Epithelial cell of esophagus (primary cell): Measurements from ENCODE around the gene TM9SF3.

Experiments used
- DNase-seq: peaks from one replicate; pipeline ENCODE4 v3.0.0; 2010; ENCODE audit warnings: low read depth
- H3K4me3 ChIP-seq: 2 replicates; pipeline ENCODE4 v1.5.1; 2011; ENCODE audit warnings: mild to moderate bottlenecking, low read length, control low read depth
- CTCF ChIP-seq: IDR thresholded peaks from 2 replicates; pipeline ENCODE4 v1.5.1; 2011; ENCODE audit warnings: low read depth, mild to moderate bottlenecking, low read length, control low read depth, inconsistent platforms; ENCODE audit not compliant: insufficient read depth; ENCODE audit errors: missing control alignments

TM9SF3 gene

GRCh38 chr10:96500050-96500449 is 86.8 kb downstream of the TM9SF3 start:
- TF ChIP-seq CTCF, result no peak
- H3K4me3 ChIP-seq, result no peak overlapping the region
- DNase-seq, result no peak

GRCh38 chr10:96497391-96497790 is 89.4 kb downstream of the TM9SF3 start:
- no peak for DNase-seq
- TF ChIP-seq CTCF, result no peak
- no peak overlapping the region for H3K4me3 ChIP-seq

GRCh38 chr10:96496281-96496925 is 90.4 kb downstream of the TM9SF3 start:
- DNase-seq, result peak; percentile 50
- no peak overlapping the region for H3K4me3 ChIP-seq
- TF ChIP-seq CTCF, result no peak

- TF ChIP-seq CTCF, result no peak
- no peak for DNase-seq
- H3K4me3 ChIP-seq, result no peak overlapping the region
Measured at GRCh38 chr10:96495544-96495943, 91.3 kb downstream of the TM9SF3 start.

GRCh38 chr10:96494694-96495093 is 92.1 kb downstream of the TM9SF3 start:
- no peak for DNase-seq
- no peak overlapping the region for H3K4me3 ChIP-seq
- no peak for TF ChIP-seq CTCF

- no peak for TF ChIP-seq CTCF
- H3K4me3 ChIP-seq, result no peak overlapping the region
- DNase-seq, result no peak
Measured at GRCh38 chr10:96493871-96494525, 92.8 kb downstream of the TM9SF3 start.

- no peak overlapping the region for H3K4me3 ChIP-seq
- TF ChIP-seq CTCF, result no peak
- no peak for DNase-seq
Measured at GRCh38 chr10:96493254-96493653, 93.6 kb downstream of the TM9SF3 start.
